Stromal cell of bone marrow (primary cell): ENCODE data around the gene SNX6.
"Not testable (repeated sequence)": the region's sequence is repeated elsewhere in the genome, so short reads cannot be mapped to it uniquely, and the experiment has no call there.

ENCODE experiments used
- DNase-seq: peaks from one replicate; pipeline ENCODE4 v3.0.0-alpha.2; 2012; ENCODE audit warnings: low read depth

Gene SNX6

DNA sequence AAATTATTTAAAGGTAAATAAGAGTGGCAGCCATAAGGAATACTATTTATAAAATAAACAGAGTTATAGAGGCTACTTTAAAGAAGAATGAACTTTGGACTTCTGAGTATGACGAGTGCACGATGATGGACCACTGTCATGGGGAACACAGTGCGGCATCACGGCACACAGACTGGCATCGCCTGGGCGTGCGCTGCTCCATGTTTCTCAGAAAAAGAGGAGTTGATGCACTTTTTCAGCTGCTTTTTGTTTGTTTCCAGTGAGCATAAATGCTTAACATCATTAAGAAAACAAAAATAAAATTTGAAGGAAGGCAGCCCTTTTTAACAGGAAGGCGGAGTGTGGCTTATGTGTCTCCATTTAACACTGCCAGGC lies 67.2 kb downstream of the SNX6 start:
- DNase-seq = no peak

DNA sequence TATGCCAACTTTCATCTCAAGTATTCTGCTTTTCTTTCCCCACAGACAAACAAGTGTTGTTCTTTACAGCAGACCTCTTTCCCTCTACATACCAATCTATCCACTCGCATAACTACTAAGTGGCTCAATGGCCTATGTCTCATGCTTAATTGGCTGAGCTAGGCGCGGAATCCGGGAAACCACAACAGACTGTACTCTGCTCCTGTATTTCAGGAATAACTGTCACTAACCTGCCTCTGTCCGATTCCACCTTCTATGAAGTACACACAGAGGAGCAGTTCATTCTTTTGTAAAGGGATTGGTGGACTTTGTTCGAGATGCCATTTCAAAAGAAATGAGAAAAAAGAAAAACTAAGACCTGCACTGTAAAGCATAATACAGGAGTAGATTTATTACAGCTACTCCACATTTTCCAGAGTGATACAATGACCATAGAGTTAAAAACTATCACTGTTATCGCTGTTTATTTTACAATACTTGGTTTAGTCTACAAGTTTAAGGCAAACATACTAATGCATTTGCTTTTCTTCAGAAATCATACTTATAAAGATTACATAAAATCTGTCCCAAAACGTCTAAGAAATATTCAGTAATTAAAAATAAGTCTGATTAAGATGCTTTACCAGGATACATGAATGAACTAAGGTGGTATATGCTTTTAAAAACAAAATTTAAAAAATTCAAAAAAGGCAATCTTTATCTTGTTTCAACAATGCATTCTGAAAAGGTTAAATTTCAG lies 67.7 kb downstream of the SNX6 start:
- DNase-seq = not testable (repeated sequence)

DNA sequence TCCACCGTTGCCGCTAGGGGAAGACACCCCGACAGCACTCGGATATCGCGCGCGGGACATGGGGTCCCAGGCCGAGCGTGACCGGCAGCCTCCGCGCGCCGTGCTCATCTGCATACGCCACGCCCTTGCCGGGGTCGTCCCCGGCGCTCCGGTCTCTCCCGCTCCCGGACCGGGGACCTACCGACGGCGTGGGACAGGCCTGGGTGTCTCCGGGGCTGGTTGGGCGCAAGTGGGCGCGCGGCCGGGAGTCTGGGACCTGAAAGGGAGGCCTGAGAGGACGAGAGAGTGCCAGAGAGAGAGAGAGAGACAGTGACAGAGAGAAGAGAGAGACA lies 73.5 kb downstream of the SNX6 start:
- not testable (repeated sequence) for DNase-seq

DNA sequence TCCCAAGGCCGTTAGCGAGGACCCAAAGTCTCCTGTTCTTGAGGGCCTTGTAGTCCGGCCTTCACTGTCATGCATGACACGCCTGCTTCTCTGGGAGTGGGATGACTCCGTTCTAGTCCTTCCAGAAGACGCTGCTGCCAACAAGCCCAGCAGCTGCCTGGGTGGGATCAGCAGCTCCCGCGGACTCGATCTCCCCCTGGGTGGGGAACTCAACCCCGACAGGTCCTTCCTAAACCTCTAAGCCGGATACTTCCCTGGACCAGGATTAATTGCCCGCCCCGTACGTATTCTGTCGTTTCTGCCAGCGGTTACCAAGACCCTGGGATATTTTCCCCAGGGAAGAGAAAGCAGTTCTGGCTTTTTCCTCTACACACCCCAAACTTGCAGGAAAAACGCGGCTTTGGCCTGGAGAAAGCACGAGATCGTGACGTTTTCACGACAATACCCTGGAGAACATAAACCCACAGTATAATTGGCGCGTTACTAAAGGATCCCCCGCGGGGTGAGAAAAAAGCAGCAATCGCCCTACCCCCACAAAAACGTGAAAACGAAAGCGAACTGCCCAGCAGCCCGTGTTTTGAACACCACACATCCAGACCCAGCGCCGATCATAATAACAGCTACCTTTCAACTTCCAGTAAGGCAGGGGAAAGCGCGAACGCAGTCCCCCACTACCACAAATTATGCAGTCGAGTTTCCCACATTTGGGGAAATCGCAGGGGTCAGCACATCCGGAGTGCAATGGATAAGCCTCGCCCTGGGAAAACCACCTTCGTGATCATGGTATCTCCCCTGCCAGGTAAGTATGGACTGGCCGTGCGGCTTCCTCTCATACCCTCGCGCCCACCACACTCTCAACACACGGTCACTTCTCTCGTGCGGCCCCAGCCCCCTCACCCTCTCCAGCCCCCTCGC lies 74.1 kb downstream of the SNX6 start:
- DNase-seq = not testable (repeated sequence)

DNA sequence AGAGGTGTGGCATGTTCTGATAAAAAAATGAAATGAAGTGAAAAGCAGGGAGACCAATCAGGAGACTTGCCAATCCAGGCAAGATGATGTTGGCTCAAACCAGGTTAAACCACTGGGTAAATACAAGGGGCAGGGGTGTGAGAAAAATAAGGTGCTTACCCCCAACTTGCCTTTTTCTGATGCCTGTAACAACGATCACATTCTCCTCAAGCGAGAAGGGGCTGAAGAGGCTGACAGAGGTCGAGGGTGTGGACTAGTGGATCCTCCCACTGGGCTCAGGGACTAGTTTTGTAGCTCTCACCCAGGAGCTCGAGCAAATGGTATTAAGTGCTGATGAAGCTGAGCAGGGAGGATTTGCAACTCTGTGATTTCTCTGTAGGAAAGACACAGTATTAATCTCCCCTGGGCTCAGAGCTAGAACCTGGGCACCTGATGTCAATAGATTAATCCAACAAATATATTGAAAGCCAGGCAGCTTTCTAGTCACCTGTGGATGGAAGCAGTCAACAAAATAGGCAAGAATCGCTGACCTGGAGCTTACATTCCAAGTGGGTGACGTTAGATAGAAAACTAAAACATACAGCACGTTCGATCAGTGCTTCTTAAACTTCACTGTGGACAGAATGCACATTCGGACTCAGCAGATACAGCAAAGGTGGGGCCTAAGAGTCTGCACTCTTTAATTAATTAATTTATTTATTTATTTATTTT lies 75.3 kb downstream of the SNX6 start:
- DNase-seq = no peak

DNA sequence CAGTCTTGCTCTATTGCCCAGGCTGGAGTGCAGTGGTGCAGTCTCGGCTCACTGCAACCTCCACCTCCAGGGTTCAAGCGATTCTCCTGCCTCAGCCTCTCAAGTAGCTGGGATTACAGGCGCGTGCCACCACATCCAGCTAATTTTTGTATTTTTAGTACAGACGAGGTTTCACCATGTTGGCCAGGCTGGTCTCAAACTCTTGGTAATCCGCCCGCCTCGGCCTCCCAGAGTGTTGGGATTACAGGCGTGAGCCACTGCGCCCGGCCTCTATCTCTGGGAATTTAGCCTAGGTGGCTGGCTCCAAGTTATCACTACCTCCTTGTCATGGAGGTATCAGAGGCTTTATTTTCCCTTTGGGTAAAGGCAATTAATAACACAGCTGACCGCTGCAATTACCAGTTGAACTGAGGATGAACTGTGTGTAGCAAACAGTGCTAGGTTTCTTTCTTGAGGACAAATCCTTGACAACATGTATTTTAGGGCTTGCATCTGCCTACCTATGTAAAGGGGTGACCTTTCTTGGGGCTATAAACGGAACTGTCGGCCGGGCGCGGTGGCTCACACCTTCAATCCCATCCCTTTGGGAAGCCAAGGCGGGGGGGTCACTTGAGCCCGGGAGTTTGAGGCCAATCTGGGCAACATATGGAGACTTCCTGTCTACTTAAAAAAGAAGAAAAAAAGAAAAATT lies 80.5 kb downstream of the SNX6 start:
- not testable (repeated sequence) for DNase-seq

DNA sequence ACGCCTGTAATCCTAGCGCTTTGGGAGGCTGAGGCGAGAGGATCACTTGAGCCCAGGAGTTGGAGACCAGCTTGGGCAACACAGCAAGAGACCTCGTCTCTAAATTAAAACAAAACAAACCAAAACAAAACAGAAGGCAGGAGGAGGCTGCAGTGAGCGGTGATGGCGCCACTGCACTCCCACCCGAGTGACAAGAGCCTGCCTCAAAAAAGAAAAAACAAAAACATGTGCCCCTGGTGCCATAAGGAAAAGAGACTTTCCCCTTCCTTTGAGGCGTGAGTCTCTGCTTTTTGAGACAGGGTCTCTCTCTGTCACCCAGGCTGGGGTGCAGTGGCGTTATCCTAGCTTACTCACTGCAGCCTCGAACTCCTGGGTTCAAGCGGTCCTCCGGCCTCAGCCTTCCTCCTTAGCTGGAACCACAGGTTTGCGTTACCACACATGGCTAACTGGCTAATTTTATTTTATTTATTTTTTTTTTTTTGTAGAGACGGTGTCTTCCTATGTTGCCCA lies 81.4 kb downstream of the SNX6 start:
- DNase-seq = no peak

DNA sequence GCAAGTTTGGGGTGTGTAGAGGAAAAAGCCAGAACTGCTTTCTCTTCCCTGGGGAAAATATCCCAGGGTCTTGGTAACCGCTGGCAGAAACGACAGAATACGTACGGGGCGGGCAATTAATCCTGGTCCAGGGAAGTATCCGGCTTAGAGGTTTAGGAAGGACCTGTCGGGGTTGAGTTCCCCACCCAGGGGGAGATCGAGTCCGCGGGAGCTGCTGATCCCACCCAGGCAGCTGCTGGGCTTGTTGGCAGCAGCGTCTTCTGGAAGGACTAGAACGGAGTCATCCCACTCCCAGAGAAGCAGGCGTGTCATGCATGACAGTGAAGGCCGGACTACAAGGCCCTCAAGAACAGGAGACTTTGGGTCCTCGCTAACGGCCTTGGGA lies 82.8 kb downstream of the SNX6 start:
- DNase-seq = not testable (repeated sequence)

DNA sequence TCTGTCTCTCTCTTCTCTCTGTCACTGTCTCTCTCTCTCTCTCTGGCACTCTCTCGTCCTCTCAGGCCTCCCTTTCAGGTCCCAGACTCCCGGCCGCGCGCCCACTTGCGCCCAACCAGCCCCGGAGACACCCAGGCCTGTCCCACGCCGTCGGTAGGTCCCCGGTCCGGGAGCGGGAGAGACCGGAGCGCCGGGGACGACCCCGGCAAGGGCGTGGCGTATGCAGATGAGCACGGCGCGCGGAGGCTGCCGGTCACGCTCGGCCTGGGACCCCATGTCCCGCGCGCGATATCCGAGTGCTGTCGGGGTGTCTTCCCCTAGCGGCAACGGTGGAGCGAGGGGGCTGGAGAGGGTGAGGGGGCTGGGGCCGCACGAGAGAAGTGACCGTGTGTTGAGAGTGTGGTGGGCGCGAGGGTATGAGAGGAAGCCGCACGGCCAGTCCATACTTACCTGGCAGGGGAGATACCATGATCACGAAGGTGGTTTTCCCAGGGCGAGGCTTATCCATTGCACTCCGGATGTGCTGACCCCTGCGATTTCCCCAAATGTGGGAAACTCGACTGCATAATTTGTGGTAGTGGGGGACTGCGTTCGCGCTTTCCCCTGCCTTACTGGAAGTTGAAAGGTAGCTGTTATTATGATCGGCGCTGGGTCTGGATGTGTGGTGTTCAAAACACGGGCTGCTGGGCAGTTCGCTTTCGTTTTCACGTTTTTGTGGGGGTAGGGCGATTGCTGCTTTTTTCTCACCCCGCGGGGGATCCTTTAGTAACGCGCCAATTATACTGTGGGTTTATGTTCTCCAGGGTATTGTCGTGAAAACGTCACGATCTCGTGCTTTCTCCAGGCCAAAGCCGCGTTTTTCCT lies 83.4 kb downstream of the SNX6 start:
- DNase-seq = not testable (repeated sequence)

DNA sequence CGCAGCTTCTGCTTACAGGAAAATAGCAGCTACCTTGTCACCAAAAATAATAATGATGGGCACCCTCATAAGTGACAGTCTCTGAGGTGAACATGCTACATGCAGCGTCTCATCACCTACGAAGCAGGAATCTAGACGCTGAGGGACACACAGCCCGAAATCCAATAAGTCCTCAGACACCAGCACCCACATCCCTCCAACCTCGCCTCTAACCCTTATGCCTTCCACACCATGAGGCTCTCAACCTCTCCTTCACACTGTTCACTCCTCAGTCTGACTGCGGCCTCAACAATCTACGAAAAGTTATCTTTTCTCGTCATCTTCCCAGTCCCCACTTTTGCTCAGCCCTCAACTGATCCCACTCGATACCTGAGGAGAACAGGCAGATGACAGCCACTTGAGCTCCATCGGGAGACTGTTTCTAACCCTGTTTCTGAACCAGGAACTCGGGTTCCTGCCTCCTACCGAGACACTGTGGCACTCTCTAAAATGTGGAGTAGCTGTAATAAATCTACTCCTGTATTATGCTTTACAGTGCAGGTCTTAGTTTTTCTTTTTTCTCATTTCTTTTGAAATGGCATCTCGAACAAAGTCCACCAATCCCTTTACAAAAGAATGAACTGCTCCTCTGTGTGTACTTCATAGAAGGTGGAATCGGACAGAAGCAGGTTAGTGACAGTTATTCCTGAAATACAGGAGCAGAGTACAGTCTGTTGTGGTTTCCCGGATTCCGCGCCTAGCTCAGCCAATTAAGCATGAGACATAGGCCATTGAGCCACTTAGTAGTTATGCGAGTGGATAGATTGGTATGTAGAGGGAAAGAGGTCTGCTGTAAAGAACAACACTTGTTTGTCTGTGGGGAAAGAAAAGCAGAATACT lies 89.5 kb downstream of the SNX6 start:
- not testable (repeated sequence) for DNase-seq

DNA sequence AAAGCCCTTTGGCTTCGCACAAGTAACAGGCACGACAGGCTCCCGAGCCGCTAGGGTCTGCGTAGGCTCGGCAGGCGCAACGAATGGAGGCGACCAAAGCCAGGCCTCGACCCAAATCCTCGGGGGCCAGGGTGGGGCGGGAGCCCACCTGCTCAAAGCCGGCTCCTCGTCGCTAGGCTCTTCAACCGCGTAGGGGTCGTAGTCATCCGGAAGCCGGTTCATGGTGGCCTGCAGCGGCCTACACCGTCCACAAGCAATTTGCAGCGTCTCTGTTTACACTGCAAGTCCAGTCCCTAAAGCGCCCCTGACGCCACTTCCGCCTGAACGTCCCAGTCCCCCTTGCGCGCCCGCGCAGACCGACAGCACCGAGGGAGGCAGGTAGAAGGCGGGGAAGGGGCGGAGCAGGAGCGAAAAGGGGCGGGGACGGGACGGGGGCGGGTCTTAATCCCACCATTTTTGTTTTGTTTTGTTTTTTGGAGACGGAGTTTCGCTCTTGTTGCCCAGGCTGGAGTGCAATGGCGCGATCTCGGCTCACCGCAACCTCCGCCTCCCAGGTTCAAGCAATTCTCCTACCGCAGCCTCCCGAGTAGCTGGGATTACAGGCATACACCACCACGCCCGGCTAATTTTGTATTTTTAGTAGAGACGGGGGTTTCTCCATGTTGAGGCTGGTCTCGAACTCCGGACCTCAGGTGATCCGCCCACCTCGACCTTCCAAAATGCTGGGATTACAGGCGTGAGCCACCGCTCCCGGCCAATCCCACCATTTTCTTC lies 90.4 kb downstream of the SNX6 start, which contains the start of gene EAPP:
TSS of gene EAPP (minus strand) at position 295 of the 774 bp plus-strand sequence. CDS start at position 222, 73 bp downstream.
- peak; percentile 93 for DNase-seq

DNA sequence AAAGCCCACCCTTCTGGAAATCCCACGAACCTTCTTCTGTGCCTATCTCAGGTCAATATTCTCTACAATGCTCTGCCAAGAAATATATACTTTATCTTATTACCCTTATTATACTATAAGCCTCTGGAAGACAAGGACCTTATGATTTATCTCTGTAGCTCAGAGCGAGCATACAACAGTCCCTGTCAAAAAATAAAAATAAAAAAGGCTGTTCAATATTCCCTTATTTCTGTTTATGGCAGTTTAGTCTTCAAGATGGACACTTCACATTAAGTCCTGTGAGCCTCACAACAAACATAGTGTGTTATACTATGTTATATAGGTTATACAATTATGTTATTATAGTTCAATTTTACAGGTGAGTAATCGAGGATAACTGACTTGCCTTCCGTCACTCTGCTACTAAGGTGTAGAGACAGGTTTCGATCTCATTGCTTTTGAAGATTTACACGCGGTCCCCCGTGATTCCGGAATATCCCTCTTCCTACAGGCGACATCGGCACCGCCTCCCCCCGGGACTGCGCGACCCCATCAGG lies 91.0 kb downstream of the SNX6 start:
- no peak for DNase-seq

DNA sequence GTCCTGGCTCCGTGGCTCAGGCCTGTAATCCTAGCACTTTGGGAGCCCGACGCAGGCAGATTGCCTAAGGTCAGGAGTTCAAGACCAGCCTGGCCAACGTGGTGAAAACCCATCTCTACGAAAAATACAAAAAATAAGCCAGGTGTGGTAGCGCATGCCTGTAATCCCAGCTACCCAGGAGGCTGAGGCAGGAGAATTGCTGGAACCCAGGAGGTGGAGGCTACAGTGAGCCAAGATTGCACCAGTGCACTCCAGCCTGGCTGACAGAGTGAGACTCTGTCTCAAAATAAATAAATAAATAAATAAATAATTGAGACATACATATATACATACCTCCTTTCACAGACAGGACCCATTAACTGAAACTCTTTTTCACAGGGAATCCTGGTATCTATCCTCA lies 91.9 kb downstream of the SNX6 start:
- DNase-seq = not testable (repeated sequence)

DNA sequence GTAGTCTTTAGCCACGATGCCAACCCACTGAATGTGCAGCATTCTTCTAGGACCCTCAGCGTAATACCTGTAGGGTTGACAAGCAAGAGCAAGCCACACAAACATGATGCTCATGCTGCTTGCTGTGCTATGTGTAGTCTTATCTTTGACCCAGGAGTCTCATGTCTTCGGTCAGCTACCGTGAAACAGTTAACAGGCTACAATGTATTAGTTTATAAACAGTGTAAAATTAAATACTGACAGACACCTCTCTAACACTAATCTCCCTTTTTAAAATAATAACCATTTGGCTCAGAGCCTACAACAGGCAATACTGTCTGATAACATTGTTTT lies 92.3 kb downstream of the SNX6 start:
- DNase-seq = no peak

DNA sequence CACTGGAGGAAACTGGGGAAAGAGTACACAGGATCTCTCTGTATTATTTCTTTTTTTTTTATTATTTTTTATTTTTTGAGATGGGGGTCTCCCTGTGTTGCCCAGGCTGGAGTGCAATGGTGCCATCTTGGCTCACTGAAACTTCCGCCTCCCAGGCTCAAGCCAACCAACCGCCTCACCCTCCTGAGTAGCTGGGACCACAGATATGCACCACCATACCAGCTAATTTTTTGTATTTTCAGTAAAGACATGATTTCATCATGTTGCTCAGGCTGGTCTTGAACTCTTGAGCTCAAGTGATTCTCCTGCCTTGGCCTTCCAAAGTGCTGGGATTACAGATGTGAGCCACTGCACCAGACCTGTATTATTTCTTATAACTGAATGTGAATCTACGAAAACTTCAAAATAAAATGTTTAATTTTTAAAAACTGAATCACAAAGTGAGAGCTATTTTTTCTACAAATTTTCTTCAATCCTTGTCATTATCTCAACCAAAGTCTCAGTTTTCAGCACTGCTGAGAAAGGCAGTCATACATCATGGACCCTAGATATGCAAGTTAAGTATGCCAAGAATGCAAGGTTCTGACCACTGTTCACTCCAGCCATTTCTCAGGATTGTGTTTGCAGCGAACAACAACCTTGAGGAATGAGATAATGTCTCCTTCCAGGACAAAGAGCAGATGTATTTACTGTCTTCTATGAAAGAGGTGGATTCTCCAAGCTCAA lies 92.8 kb downstream of the SNX6 start:
- no peak for DNase-seq

DNA sequence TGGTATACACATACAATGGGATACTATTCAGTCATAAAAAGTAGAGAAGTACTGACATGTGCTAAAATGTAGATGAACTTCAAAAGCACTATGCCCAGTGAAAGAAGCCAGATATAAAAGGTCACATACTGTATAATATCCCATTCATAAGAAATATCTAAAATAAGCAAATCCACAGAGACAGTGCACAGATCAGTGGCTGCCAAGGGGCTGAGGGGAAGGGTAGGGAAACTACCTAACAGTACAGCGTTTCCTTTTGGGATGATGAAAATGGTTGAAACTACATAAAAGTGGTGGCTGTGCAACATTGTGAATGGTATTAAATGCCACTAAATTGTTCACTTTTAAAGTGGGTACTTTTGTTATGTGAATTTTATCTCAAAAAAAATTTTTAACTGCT lies 102.4 kb downstream of the SNX6 start:
- no peak for DNase-seq

DNA sequence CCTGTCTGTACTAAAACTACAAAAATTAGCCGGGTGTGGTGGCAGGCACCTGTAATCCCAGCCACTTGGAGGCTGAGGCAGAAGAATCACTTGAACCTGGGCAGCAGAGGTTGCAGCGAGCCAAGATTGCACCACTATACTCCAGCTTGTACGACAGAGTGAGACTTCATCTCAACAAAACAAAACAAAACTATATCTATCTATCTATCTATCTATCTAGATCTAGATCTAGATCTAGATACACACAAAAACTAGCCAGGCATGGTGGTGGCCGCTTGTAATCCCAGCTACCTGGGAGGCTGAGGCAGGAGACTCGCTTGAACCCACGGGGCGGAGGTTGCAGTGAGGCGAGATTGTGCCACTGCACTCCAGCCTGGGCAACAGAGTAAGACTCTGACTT lies 105.7 kb downstream of the SNX6 start:
- not testable (repeated sequence) for DNase-seq

DNA sequence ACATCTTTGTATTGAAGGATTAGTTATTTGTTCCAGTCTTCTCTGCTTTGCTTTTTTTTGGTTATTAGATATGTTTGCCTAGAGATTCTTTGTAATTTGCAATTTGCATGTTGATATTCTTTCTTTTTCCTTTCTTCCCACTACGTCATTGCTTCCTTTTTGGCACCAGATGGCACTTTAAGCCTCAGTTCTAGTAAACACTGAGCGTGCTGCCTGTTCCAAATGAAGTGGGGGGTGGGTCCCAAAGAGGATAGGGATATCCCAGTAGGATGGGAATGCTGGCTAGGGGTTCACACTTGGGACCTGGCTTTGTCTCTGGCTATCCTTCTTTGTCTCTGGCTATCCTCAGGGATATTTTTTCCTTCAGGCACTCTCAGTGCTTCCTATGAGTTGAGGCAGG lies 107.5 kb downstream of the SNX6 start:
- DNase-seq = no peak
